Activated CD4-positive, CD25-positive, alpha-beta regulatory T cell treated with anti-CD3 and anti-CD28 coated beads, Interleukin-2, amount 50 U/mL, for 24 hours (primary cell): ENCODE results near the gene XPC.
"Not testable (repeated sequence)": the region's sequence is repeated elsewhere in the genome, so short reads cannot be mapped to it uniquely, and the experiment has no call there.

Experiments used
- ATAC-seq, 2 donors: fragments of 150-1000 bp; cut with Tn5 transposase; one replicate each; pipeline ENCODE4 v1.10.0; 2021; ENCODE audit warnings: mild to moderate bottlenecking in 1 of 2, moderate library complexity in 1 of 2

Gene XPC

DNA sequence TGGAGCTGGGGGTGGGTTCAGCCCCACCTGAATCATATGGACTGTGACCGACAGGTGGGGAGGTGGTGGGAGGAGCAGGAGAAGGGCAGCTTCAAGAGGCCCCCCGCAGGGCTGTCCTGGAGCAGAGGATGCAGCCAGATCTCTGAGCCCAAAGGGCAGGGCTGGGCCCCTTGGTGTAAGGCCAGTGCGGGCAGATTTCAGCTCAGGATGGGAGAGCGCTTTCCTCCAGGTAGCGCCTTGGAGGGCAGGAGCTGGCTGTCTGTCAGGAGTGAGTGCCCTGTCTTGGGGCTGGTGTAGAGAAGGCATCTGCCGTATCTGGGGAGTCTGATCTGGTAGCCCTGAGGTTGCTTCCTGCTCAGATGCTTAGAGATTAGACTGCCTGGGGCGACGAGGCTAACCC, 46.3 kb downstream of the XPC start:
- no peak for ATAC-seq

DNA sequence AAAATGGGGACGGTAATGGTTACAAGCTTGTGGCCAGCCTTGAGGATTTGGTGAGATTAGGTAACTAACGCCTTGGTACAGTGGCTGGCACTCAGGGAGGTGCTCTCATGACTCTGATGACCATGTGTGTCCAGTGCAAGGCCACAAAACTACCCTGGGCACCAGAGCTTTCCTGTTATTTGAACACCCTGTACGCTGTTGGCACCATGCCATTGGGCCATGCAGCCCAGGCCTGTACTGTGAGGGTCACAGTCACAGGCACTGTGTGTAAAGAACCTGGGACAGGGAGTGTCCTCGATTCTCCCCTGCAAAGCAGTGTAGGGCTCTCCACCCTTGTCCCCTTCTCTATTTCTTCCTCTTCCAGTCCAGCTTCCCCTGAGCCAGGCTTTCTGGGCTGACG, 47.3 kb downstream of the XPC start:
- no peak for ATAC-seq

DNA sequence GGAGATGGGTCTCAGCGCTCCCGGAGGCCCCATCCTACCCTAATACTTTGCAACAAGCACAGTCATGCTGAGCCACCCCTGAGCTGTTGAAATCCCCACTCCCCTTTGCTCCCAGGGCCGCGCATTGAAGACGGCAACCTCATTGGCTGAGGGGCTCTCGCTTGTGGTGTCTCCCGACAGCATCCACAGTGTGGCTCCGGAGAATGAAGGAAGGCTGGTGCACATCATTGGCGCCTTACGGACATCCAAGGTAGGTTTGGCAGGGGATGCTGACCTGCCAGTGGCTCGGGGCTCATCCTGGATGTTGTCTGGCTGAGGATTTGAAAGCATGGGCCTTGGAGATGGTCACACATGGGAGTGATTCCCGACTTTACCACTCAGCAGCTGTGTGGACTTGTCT, 47.7 kb downstream of the XPC start:
- ATAC-seq, result no peak

DNA sequence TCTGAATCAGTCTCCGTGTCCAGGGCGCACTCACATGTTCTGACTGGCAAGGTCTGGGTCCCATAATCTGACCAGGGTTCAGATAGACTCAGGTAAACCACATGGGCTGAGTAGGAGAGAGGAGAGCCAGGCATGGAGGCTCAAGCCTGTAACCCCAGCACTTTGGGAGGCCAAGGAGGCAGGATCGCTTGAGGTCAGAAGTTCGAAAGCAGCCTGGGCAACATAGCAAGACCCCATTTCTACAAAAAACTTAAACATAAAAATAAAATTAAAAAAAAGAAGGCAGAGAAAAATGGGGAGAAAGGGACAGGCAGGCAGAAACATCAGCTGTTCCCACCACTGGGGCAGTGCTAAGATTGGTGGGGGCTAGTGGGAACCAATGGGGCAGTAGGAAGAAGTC, 48.2 kb downstream of the XPC start:
- ATAC-seq, result no peak

DNA sequence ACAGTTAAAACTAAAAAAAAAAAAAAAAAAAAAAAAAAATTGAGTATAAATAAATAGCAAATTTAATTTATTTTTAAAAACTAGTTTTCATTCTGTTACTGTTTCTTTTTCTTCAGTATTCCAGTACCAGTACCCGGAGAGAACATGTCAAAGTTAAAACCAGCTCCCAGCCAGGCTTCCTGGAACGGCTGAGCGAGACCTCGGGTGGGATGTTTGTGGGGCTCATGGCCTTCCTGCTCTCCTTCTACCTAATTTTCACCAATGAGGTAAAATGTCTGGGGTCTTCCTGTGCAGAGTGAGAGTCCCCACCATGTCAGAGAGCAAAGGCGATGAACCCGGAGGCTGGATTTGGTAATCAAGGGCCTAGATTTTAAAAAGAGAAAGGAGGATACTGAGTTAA, 49.1 kb downstream of the XPC start:
- ATAC-seq, result no peak

DNA sequence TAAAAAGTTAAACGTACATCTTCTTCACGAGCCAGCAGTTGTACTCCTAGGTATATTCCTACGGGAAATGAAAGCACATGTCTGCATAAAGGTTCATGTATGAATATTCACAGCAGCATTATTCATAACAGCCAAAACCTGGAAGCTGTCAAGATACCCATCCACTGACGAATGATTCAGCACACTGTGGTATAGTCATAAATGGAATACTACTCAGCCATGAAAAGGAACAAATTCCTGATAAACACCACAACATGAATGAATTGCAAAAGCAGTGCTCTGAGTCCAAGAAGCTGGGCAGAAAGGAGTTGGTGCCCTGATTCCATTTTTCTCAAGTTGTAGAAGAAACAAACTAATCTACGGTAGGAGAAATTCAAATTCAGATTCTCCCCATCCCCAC, 49.7 kb downstream of the XPC start:
- no peak for ATAC-seq

DNA sequence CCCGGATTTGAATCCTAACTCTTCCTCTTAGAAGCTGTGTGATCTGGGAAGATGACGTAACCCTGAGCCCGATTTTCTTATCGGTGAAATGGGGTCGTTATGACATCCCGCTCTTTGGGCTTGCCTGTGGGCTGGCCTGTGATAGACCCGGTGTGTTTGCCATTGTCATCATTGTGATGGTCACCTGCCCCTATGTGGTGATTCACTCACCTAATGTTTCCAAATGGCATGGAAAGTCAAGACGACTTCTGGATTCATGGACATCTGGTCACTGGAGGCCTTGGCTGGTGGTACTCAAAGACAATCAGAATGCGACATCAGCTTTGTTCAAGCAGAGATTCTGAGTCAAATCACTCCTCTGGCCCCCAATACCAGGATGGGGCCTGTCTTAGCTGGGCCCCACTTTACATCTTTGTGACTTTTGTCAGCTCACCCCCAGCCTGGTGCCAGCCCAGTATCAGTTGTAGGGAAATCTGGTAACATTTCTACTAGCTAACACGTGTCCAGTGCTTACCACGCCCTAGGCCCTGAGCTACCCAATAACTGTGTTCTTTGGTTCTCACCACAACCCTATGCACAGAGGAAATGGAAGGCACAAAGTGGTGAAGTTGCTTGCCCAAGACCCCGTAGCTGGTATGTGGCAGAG, 50.8 kb downstream of the XPC start:
- no peak for ATAC-seq

DNA sequence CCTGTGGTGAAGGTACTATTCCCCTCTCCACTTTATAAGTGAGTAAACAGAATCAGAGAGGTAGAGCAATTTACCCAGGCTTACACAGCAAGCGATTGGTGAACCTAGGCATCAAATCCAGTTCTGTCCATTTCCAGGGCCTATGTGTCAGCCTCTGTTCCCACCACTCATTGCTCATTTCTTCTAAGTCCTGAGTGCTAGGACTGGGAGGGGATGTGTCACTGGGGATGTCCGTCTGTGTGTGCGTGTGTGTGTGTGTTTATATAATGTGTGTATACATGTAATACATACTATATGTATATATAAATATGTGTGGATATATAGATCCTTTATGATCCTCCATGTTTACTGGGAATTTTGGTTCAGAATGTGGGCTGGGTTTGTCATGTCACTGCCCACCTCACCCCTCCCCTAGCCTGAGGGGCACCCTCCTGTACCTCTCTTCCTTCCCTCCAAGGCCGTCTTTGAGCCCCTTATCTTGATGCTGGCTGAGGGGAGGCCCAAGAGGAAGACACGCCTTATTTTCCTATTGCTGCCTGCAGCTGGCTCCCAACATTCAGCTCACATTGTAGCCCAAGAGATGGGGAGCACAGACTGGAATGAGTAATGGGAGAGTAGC, 51.4 kb downstream of the XPC start:
- ATAC-seq, result no peak

DNA sequence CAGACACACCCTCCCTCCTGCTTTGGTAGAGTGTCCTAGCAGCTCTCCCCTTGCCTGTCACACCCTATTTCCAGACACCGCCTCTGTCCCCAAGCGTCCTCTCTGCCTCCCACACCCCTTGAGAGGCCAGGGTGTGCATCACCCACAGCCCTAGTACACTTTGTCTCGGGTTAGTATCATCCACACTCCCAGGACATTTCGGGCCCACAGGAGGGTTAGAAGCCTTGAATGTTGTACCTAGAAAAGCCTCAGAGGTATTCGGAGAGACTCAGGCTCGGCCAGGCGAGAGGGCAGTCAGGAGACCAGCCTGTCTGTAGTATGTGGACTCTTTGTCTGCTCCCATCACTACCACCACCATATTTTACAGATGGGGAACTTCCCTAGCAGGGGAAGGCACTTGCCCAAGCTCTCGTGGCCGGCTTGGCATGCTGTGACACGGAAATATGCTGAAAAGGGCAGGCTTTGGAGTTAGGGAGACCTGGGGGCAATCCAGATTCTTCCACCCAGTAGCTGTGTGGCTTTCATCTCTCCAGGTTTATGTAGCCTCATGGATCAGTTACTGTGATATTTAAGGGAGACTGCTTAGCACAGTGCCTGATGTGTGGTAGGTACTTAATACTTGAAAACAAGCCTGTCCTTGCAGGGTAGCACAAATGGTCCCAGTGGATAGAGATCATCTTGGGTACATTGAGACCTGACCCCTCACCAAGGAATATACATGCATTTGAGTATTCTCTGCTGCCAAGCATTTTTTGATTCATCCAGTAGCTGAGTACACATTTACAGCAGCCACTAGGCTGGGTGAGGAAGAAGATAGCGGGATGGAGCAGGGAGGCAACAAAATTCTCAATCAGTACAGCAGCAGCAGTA, 52.1 kb downstream of the XPC start:
- ATAC-seq, result no peak

DNA sequence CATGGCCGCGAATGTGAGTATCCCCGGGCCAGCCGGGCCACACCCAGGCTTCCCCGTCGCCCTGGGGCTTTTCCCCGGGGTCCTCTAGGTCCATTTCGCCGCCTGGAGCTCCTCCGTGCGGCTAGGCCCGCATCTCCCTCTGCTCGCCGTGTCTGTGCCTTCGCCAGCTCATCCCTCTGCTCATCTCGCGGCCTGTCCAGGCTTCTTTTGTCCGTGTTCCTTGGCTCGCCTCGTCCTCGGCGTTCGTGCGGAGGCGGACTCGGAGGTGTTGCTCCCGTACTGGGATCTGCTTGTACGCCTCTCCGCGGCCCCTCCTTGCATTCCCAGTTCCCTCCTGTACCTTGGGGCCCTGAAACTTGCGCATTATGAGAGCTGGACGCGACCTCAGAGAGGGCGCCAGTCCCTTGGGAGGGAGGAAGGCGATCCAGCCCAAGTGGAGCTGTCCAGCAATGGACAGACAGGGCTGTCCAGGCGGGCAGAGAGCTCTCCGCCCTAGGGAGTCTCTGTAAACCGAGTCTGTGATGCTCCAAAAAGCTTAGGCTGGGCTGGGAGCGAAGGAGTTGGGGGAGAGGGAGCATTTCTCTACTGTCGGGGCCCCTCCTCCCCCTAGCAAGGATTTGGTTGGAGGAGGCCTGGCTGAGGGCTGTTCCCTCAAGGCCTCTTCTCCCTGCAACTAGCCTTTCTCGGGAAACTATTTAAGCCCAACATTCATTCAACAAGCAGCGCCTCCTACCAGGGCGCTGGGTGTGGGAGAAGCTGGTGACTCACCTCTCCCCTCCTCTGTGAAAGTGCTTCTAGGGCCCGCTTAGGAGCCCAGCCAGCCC, 53.0 kb downstream of the XPC start:
- peak; percentile 39 to 50 for ATAC-seq

DNA sequence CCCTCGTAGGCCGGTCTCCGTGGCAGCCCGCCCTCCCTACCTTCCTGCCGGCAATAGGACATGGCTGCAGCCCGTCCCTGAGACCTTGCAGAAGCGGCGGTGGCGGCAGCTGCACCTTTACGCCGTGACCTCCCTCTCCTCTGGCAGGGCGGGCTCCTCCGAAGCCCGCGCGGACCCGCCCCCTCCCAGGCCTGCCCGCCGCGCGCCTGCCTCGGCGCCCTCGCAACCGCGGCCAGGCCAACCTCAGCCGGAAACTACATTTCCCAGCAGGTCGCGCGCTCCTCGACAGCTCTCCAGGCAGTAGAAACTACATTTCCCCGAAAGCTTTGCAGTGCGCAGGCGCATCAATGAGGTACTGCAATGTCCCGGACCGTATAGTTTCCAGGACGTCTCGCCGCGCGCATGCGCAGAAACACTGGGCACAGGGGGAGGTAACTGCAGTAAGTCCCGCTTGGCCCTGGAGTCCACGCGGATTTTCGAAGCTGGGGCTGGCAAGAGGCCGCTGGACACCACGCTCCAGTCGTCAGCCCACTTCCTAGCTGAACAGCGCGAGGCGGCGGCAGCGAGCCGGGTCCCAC, 53.7 kb downstream of the XPC start, which contains the start of the genes CHCHD4 and TMEM43:
Gene CHCHD4 (minus strand): TSS at position 256 of the 578 bp plus-strand sequence. CDS start 194 bp downstream, at position 62.
Gene TMEM43 (plus strand): TSS at position 438 of the 578 bp plus-strand sequence. CDS start 142 bp downstream, outside the sequence.
- peak; percentile 89 to 92 for ATAC-seq

DNA sequence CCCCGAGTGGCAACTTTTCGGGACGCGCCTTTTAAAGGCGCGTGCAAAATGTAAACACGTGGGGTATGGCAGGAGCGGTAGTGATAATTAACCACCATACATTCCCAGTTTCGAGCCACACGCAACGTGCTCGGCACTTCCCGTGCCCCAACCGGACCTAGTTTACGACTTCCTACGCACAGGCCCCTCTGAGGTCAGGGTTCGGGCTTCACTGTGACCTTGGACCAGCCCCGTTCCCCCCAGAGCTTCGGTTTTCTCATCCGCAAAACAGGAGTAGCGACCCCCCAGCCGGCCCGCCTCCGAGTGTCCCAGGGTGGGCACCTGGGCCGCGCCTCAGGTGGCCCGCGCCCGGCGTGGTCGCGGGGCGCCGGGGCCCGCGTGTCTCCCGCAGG, 54.2 kb downstream of the XPC start:
- ATAC-seq, result peak; percentile 30 to 33

DNA sequence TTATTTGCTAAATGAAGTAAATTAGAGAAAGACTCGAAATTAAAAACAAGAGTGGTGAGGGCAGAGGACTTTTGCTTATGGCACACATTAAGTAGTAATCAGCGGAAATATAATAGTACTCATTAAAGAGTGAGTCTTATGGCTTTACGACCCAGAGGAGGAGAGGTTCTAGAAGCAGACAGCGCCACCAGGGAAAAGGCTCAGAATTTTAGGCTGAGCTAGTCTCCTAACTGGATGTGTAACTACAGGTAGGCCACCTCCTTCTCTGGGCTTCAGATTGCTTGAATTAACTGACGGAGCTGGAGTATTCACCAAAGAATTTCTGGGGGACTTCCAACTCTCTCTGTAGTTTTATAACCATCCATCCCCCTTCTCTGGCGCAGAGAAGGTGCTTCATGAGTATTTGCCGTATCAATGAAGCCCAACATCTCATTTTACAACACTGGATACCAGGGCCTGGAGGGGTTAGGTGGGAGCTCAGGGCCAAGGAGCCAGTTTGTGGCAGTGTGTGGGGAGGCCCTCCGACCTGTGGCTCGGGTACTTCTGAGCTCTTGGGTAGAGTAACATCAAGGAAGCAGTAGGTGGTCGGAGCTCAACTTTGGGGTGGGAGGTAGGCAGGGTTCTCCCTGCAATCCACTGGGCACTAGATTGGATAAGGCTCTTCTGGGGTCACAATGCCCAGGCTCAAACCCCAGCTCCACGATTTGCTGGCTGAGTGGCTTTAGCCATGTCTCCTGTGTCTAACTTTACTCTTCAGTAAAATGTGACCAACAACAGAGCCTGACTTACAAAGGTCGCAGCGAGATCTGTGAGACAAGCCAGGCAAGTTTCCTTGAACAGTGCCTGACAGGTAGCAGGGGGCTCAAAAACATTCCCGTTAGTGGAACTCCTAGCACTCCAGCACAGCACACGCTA, 54.8 kb downstream of the XPC start:
- ATAC-seq, result no peak

DNA sequence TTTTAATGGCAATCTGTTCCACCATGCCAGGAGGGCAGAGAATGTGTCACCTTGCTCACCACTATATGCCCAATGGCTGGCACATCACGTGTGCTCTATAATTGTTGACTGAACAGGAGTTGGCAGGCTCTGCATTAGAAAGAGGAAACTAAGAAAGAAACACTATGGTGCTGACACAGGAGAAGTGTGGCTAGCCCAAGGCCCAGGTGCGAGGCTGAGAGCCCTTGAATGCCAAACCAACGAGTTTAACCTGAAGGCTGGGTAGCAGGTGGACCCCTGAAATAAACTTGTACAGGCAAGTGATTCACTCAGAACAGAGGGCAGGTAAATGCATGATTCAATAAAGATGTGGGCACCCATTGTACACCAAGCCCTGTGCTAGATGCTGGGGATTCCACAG, 56.1 kb downstream of the XPC start:
- no peak for ATAC-seq

DNA sequence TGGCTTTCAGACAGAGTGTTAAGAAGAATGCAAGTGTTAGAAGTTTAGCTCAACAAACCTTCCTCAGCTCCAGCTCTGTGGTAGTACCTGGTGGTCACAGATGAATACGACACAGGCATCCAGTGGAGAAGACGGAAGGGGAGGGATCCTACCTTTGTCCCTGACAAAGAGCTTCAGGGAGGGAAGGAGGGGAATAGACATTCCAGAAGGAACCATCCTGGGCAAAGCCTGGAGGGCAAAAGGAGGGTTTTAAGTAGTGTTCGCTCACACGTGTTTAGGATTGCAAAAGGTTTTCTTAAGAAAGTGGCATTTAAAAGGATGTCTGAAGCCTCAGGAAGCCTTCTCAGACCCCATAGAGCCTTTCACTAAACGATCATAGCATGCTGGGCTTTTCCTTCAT, 56.5 kb downstream of the XPC start:
- ATAC-seq, result no peak

DNA sequence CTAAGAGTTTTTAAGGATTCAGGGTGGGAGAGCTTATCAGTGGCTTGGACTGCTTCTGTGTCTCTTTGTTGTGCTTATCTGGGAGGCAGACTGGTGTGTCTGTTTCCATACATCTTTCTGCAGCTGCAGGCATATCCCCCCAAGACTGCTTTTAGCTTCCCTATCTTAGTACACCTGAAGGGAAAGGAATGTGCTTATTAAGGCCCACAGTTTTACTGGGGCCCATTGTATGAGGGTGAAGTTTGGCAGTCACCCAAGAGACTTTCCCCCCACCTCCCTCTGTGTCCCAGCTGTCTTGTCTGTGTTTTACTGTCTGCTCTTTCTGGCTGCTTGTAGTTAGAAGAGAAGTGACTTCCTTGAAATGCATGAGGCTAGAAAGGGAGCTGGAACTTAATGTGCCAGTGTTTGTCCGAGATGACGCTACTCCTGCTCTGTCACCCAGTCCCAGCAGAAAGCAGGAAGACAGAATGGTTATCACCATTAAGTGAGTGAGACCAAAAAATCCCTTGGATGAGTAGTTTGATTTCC, 57.4 kb downstream of the XPC start:
- not testable (repeated sequence) for ATAC-seq

DNA sequence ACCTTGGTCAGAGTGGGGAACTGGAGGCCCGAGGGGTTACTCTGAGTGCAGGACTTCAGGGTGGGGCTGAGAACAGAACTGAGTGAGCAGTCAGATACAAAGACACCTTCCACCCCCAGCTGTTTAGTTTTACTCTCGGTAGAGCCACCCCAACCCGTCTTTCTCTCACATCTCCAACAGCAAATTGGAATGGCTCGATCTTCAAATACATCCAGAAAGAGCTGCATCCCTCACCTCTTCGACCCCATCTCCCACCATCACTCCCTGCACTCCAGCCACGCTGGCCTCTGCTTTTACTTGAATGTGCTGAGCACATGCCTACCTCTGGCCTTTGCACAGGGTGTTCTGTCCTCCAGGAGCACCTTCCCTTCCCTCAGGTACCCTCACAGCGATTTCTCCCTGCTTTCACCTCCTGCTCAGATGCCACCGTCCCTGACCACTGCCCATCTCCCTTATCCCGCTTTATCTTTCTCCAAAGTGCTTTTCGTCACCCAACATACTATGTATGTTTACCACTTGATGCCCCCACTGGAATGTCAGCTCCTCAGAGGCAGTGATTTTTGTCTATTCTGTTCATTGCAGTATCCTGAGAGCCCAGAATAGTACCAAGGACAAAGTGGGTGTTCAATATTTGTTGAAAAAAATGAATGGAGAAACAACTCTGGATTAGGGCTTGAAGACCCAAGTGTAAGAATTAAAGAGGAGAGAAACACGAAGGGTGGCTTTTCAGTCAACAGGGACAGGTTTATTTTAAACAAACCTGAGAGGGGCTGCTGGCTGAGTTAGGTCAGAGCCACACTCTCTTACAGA, 58.1 kb downstream of the XPC start:
- ATAC-seq, result no peak

DNA sequence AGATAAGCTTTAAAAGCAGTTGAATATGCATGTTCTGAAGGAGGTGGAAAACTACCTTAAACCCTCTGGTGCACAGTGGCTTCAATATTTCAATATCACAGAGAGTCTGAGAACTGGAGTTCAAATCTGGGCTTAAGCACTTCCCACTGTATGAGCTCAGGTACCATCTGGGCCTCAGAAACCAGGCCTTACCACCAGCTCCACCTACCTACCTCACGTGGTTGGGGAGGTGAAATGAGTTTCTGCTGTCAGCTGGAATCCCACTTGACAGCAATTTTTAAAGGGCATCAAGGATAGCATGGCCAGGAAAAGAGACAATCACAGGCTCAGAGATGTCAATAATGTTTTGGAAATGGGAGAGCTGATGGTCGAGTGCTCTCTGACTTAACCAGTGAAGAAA, 58.8 kb downstream of the XPC start:
- ATAC-seq, result no peak

DNA sequence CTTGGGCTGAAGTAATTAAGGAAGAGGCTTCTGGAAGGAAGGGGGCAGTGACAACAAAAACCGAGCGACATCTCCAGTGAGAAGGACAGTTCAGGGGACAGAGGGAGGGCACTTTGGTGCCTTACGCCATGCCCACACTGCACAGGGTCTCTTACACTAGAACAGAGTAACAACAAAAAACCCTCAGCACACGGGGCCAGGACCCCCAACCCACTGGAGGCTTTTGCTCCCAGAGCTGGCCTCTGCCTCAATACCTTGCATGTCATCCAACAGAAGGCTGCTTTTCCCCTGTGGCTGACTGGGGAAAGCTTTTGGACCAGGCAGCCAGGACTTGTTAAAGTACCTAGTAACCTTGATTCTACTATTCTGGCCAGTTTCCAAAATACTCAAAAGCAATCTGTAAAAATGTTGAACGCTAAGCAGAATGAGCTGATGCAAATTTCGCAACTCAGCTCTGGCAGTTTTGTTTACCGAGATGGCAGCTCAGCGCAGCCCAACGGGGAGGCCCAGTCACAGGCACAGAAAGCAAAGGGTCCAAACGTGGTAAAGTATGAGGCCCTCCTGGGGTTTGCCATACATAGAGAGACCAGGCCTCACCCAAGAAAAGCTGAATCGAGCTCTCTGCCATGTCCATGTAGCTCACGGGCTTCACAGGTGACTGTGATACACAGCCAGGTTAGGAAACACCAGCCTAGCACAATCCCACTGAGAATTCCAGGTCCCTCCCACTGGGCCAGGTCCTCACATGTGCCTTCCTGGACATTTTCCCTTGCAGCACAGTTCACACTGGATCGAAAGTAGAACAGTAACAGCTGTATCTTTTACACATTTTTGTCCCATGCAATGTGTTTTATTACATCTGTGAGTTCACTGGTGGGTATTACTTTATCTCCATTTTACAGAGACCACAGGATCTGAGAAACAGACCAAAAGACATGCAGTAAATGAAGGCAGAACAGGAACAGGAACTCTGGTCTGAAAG, 59.7 kb downstream of the XPC start:
- ATAC-seq, result no peak
